GM12874 (cell line): Measurements from ENCODE around the gene BMPR1A.

Source experiments
- TF ChIP-seq, protein P1 (sequence below): IDR thresholded peaks from 2 replicates; pipeline ENCODE4 v1.5.1; 2011; ENCODE audit warnings: low read depth, mild to moderate bottlenecking, control low read depth, low read length, moderate library complexity; ENCODE audit not compliant: insufficient read depth

Gene BMPR1A

DNA sequence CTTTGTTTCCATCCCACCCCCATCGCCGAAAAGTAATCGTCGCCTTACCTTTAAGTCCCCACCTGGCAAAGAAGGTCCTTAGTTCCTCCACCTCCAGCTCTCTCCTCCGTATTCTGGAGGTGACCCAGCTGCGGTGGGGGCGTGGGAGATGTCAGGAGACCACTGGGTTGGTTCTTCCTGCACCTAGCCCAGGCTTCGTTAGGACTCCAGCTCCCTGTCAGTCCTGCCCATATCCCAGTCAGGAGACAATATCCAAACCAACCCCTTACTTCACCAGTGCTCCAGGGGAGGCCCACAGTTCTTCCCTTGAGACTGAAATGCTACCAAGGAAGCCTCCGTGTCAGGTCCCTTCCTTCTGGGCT is 212.6 kb downstream of the BMPR1A start:
- TF ChIP-seq, protein P1, sequence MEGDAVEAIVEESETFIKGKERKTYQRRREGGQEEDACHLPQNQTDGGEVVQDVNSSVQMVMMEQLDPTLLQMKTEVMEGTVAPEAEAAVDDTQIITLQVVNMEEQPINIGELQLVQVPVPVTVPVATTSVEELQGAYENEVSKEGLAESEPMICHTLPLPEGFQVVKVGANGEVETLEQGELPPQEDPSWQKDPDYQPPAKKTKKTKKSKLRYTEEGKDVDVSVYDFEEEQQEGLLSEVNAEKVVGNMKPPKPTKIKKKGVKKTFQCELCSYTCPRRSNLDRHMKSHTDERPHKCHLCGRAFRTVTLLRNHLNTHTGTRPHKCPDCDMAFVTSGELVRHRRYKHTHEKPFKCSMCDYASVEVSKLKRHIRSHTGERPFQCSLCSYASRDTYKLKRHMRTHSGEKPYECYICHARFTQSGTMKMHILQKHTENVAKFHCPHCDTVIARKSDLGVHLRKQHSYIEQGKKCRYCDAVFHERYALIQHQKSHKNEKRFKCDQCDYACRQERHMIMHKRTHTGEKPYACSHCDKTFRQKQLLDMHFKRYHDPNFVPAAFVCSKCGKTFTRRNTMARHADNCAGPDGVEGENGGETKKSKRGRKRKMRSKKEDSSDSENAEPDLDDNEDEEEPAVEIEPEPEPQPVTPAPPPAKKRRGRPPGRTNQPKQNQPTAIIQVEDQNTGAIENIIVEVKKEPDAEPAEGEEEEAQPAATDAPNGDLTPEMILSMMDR = no peak

- TF ChIP-seq, protein P1 = no peak
Observed at GRCh38 chr10:86969421-86970041, 213.1 kb downstream of the BMPR1A start.

- TF ChIP-seq, protein P1 = no peak
Observed at GRCh38 chr10:86970162-86970981, 214.0 kb downstream of the BMPR1A start.

GRCh38 chr10:86970982-86971231 is 214.5 kb downstream of the BMPR1A start:
- TF ChIP-seq, protein P1 = no peak

- TF ChIP-seq, protein P1 = 0 out of 2 replicates have a peak, but pooled peaks have one; percentile 18
Observed at GRCh38 chr10:86971232-86971991, 215.0 kb downstream of the BMPR1A start.

DNA sequence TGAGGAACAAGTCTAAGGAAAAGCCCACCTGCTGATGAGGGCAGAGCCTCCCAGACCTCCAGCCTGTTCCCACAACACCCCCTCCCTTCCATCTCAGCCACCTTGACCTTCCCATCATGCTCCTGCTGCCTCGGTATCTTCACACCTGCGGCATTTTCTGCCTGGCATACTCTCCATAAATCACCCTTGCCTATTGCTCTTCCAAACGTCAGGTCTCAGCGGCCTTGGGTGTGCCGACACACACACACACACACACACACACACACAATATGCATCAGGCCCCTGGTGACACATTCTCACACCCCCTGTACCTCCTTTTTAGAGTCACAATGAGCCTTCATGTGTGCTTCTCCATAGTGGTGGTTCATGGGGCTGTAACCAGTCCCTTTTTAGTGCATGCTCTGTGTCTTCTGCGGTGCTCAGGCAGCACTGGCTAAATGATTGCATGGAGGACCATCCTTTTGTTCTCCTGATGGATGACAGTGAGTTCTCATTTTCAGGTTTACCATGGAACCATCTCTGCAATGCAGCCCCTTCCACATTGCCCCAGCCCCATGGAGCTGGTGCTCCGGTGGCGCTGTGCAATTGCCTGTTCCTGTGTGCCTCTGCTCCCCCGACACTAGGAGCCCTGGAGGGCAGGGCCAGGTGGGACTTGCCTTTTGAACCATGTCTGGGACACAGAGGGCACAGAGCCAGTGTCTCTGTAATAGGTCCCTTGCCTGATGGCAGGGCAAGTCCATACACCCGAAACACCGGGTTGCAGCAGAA is 216.4 kb downstream of the BMPR1A start:
- TF ChIP-seq, protein P1 = no peak

- TF ChIP-seq, protein P1 = no peak
Observed at GRCh38 chr10:86974484-86974883, 218.1 kb downstream of the BMPR1A start.
